C4-2B (cell line): Measurements from ENCODE around the gene CYB561.

Experiments
- H3K27ac ChIP-seq: fragments of 450-650 bp; 2 replicates; pipeline ENCODE4 v1.5.1; 2017
- ZFX ChIP-seq: fragments of 450-650 bp; IDR thresholded peaks from 2 replicates; pipeline ENCODE4 v1.6.1; 2017
- TF ChIP-seq, protein P1 (sequence below): fragments of 450-650 bp; conservative IDR thresholded peaks from 2 replicates; pipeline ENCODE4 v1.5.1; 2017; ENCODE audit warnings: mild to moderate bottlenecking

CYB561 gene

DNA sequence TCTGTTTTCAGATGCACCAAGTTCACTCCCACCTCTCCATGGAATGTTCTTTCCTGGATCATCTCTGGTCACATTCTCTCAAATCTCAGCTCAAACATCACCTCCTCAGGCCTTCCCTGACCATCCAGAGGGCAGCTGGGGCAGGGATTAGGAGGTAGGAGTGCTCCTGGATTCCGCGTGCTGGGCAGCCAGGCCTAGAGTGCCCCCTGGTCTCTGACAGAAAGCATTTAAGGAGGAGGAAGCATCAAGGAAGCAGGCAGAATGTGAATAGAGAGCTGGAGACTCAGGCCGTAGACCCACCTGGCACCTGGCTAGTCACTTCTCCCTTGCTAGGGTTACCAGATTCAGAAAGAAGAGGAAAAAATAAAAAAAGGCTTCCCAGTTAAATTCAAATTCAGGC lies 2.5 kb upstream of the CYB561 start:
- peak overlapping the region; percentile 100 for H3K27ac ChIP-seq
- no peak for TF ChIP-seq ZFX
- TF ChIP-seq, protein P1, sequence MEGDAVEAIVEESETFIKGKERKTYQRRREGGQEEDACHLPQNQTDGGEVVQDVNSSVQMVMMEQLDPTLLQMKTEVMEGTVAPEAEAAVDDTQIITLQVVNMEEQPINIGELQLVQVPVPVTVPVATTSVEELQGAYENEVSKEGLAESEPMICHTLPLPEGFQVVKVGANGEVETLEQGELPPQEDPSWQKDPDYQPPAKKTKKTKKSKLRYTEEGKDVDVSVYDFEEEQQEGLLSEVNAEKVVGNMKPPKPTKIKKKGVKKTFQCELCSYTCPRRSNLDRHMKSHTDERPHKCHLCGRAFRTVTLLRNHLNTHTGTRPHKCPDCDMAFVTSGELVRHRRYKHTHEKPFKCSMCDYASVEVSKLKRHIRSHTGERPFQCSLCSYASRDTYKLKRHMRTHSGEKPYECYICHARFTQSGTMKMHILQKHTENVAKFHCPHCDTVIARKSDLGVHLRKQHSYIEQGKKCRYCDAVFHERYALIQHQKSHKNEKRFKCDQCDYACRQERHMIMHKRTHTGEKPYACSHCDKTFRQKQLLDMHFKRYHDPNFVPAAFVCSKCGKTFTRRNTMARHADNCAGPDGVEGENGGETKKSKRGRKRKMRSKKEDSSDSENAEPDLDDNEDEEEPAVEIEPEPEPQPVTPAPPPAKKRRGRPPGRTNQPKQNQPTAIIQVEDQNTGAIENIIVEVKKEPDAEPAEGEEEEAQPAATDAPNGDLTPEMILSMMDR, result no peak

DNA sequence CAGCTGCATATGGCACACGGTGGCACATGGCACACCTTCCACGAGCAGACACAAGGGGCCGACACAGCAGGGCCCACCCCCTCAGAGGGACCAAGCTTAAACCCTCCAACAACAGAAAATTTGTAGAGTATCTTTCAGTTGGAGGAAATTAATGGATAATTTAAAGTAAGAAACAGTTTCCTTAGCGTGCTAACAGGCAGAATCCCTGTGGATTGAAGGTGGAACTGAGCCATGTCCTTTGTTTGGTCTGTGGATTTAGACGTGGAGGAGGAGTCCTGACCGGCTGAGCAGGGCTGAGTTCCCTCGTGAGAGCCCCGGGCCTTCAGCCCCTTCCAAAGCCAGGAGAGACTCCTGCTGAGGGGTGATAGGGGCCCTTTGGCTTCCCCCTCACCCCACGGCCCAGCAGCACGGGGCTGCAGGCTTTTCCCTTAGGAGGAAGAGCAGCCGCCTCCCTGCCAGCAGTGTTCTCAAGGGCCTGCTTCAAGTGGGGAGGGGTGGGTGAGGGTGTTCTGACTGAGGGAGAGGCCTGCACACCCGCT lies 1.4 kb upstream of the CYB561 start:
- peak overlapping the region; percentile 100 for H3K27ac ChIP-seq
- peak; percentile 10; the same call in 1 of the 2 replicates for TF ChIP-seq ZFX
- TF ChIP-seq, protein P1, result no peak

DNA sequence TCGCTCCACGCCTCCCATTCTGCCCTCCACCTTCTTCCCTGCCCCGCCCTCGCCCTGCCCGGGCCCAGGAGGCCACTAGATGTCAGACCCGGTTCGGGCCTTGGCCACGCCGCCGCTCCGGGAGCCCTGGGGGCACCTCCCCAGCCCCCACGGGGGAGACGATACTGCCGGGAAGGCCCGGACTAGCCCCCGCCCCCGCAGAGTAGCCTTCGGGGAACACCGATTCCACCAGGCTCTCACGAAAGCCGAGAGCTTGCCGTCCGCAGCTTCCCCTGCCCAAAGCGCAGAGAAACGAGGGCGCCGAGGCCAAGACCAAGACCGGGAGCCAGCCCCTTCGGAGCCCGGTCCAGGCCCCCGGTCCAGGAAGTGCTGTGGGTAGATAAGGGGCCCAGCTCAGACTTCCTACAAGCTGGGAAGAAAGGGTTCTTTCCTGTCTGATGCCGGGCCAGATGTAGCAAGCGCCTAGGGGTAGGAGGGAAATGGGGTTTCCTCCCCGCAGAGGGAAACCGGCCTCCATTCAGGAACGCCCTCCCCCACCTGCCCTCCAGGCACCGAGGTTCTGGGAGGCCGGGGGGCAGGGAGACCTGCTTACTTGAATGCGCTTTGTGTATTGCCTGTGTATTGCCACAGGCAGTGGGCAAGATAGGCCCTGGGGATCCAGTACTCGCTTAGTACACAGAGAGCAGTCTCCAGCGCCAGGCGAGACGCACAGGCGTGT lies 806 bp upstream of the CYB561 start:
- TF ChIP-seq ZFX, result peak; percentile 76
- TF ChIP-seq, protein P1, result peak; percentile 41; the same call in 1 of the 2 replicates
- H3K27ac ChIP-seq, result peak overlapping the region; percentile 100

DNA sequence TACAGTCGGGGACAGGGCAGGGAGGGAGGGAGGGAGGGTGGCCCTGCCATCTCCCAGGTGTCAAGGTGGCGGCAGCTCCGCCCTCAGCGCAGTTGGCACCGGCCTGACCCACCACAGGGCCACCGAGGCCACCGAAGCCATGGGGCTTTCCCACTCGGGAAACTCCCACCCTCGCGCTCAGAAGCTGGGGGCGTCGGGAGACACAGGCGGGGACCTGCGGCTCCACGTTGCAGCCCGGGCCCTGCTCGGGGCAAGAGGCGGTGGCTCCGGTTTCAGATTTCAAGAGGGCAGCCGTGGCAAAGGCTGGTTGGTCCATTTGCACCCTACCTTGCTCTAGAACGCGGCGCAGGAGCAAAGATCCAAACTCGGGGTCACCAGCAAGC lies 544 bp downstream of the CYB561 start:
- TF ChIP-seq, protein P1, result no peak
- TF ChIP-seq ZFX, result no peak
- peak overlapping the region; percentile 100 for H3K27ac ChIP-seq

DNA sequence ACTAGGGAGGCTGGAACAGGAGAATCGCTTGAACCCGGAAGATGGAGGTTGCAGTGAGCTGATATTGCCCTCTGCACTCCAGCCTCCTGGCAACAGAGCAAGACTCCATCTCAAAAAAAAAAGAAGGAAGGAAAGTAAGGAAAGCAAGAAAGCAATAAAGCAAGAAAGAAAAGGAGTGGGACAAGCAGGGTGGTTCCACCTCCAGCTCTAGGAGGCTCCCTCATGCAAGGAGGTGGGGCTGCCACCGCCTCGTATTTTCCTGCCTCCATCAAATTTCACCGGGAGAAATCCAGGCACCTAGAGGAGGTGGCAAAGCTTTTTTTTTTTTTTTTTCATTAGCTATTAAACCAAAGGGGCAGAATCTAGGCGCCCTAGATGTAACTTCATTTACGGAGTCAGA lies 1.0 kb downstream of the CYB561 start:
- TF ChIP-seq ZFX, result no peak
- TF ChIP-seq, protein P1, result no peak
- peak overlapping the region; percentile 100 for H3K27ac ChIP-seq

DNA sequence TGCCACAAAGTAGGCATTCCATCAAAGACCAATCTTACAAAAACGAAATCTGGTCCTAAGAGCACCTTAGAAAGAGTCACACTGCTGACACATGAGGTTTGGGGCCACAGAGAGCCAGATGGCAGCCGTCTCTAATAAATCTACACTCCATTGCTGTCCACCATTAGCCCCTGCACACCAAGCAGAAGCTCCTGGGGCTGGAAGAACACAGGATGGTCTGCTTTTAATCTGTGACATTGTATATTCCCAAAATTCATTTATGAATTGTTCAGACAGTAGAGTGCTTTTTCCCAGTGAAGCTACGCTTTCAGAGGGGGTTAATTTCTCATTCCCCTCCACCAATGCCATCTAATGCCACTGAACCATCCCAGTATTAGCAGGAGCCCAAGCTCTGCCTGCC lies 1.6 kb downstream of the CYB561 start:
- peak overlapping the region; percentile 100 for H3K27ac ChIP-seq
- no peak for TF ChIP-seq ZFX
- TF ChIP-seq, protein P1, result no peak

DNA sequence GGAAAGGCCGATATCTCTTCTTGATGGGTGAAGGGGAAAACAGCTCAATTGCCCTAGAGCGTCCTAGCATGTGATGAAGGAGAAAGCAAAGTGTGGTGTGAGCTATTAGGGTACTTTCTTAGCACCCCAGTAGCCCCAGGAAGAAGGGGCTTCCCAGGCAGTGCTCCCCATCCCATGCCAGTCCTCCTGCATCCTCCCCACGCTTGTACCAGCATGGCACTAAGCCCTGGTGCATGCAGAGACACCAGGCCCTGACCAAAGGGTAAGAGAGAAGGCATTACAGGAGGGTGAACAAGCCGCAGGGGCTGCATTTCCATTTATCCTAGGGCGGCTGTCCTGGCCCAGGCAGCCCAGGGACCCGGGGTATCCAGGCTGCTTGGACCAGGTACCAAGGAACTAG lies 3.1 kb downstream of the CYB561 start:
- H3K27ac ChIP-seq, result peak overlapping the region; percentile 9; the same call in 1 of the 2 replicates

More for the DNA sequence above, 3.1 kb downstream of the CYB561 start:
- TF ChIP-seq, protein P1, result no peak
- TF ChIP-seq ZFX, result no peak
